ENCODE results near the gene ATR. TPM values are rescaled to one million over a fixed set of nuclear protein-coding genes. Genes with fewer than 3 reads are reported as not detected.

Gene ATR
- 9.9 and 11.4 TPM in 2 replicates for total RNA-seq

DNA sequence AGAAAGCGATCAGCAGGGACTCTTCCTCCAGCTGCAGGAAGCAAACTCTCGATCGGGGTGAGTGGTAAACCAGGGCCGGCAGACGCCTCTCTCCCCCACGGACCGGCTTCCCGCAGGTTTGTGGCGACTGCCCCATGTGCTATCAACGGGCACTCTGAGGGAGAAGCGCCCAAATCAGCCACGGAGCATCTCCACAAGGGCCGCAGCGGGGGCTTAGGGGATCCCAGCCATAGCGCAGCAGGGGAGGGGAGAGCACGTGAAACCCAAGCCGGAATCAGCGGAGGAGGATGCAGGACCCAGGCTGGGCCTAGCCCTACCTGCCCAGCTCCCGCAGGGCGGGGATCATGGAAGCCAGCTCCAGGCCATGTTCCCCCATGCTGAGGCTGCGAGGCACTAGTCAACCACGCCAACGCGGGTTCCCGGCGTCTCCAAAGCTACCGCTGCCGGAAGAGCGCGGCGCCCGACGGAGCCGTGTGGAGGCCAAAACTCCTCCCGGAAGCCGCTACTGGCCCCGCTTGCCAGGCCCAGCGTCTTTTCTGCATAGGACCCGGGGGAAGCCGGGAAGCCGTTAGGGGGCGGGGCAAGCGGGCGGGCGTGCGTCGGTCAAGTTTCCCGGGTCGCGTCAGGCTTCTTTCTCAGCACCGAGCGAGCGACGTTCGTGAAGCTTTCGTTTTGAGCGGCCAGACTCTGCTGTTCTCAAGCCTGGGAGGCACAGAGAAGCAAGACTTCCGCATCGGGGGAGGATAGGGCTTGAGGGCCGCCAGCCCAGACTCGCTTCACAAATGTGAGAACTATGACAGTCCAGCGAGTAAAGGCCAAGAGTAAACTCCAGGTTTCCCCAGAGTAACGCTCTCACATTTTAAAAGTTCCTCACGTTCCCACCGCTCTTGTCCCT lies at the start of gene ATR:
Gene ATR (minus strand): TSS at position 405 of the 895 bp plus-strand sequence. CDS start 29 bp downstream, at position 376.

DNA sequence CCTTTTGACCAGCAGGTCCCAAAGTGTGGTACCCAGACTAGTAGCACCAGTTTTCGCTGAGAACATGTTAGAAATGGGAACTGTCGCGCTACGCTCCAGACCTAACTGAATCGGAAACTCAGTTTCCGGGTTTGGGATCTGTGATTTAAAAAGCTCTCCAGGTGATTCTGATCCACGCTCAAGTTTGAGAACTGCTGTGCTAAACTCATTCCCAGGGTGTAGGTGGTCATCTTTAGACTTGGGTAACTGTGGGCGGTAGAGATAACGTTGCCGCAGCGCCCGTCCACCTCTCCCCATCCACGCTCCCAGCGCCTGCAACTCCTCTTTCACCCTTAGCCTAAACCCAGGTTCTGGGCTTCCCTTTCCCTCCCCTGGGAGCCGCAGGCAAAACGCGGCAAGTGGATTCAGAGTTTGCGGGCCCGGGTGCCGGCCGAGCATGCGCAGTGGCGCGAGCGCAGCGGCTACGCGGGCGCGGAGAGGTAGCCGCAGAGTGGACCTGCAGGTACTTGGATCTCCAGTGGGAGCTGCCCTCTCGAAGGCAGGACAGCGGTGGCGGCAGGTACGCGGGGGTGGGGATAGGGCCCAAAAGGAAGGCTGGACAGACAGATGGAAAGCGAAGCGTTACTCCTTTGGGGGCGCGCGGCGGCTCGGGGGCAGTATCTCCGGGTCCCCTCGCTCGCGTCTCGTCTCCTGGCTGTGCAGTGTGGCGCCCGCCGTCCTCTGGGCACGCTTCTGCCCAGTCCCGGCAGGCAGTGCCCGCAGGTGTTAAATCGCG lies 17.6 kb upstream of the ATR start, which contains the start of gene PLS1:
Gene PLS1 (plus strand): TSS at position 443 of the 775 bp plus-strand sequence. CDS start 67,845 bp downstream, outside the sequence.

DNA sequence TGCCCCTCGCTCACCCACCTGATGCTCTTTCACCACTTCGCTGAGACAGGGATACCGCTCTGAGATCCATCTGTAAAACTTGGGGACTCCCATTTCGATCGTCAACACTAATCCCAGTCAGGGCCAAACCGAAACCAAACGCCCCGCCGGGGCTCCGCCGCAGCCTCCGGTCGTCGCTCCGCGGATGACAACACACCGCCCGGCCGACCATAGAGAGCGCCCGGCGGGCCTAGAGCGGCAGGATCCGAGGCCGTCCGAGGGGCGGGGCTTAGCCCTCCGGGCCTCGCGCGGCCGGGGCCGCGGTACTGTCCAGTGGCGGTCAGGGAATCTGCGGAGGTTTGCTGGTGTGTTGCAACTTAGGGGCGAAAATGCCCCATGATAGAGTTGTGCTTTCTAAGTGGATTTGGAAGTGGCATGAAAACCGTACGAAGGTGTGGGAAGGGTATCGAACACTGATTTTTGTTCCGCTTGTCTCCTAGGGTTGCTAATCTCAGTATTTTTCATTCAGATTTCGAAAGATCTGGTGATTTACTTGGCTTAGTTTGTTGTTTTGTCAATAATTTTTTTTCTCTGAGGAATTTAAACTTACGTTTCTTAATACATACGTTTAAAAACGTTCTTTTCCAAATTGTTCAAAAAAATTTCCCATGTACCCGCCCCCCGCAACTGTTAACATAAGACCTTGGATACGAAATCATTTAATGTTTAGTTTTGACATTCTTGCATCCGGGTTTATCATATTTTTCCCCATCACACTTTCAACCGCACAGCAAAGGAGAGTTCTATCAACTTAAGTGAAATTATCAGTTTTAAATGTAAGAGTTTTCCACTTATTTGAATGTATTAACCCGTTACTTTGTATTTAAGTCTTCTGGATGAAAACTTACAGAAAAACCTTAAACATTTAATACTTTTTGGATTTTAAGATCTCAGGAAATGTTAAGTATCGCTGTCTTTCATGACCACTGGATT lies 130.4 kb downstream of the ATR start, which contains the start of gene XRN1:
Gene XRN1 (minus strand): TSS at position 186 of the 972 bp plus-strand sequence. CDS start 93 bp downstream, at position 93.

Other genes starting within 250 kb of the ATR start
- gene XRN1, start 130.7 kb downstream of the ATR start, total RNA-seq, result 11.6 and 11.7 TPM in 2 replicates
- 0.09 and 5.4 TPM in 2 replicates for gene PLS1, start 17.7 kb upstream of the ATR start, total RNA-seq
- gene TRPC1, start 145.3 kb upstream of the ATR start, total RNA-seq, result 7.2 and 20.6 TPM in 2 replicates

All from pericardium fibroblast (primary cell).